Activated T-cell treated with anti-CD3 and anti-CD28 coated beads, Interleukin-2, amount 50 U/mL, for 1 hour (primary cell): Measurements from ENCODE around the gene KRTAP9-7.
"Not testable (repeated sequence)": the region's sequence is repeated elsewhere in the genome, so short reads cannot be mapped to it uniquely, and the experiment has no call there.

Experiments used
- DNase-seq: peaks from one replicate; pipeline ENCODE4 v3.0.0-alpha.2; 2020

The KRTAP9-7 gene

DNA sequence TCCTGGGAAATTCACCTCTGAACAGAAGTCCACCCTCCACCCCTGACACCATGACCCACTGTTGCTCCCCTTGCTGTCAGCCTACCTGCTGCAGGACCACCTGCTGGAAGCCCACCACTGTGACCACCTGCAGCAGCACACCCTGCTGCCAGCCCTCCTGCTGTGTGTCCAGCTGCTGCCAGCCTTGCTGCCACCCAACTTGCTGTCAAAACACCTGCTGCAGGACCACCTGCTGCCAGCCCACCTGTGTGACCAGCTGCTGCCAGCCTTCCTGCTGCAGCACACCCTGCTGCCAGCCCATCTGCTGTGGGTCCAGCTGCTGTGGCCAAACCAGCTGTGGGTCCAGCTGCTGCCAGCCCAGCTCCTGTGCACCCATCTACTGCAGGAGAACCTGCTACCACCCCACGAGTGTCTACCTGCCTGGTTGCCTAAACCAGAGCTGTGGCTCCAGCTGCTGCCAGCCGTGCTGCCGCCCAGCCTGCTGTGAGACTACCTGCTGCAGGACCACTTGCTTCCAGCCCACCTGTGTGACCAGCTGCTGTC lies at the start of gene KRTAP9-7:
Gene KRTAP9-7 (plus strand): TSS at position 51 of the 543 bp plus-strand sequence. CDS start 0 bp downstream, at position 51.
- DNase-seq = not testable (repeated sequence)

DNA sequence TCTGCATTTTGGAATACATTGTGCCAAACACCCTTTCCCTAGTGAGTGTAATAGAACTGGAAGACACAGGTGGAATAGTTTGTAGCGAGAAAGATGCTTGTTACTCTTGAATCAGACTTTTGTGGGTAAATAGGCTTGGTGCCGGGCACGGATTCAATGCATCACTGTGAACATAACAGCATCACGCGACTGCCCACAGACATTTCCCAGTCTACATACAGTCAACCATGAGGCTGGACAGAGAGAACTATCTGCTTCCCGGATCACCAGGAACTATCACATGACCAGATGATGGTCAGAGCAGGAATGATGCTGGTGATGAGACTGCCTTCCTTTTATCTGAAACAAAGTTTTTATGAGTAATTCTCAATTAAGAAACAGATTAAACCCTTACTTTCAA lies 49.4 kb upstream of the KRTAP9-7 start:
- no peak for DNase-seq

DNA sequence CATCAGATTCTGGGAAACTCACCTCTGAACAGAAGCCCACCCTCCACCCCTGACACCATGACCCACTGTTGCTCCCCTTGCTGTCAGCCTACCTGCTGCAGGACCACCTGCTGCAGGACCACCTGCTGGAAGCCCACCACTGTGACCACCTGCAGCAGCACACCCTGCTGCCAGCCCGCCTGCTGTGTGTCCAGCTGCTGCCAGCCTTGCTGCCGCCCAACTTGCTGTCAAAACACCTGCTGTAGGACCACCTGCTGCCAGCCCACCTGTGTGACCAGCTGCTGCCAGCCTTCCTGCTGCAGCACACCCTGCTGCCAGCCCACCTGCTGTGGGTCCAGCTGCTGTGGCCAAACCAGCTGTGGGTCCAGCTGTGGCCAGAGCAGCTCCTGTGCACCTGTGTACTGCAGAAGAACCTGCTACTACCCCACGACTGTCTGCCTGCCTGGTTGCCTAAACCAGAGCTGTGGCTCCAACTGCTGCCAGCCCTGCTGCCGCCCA lies 48.9 kb upstream of the KRTAP9-7 start, which contains the start of gene KRTAP9-2:
Gene KRTAP9-2 (plus strand): TSS at position 51 of the 498 bp plus-strand sequence. CDS start 7 bp downstream, at position 58.
- not testable (repeated sequence) for DNase-seq

GRCh38 chr17:41230094-41230493 lies 45.4 kb upstream of the KRTAP9-7 start:
- no peak for DNase-seq

DNA sequence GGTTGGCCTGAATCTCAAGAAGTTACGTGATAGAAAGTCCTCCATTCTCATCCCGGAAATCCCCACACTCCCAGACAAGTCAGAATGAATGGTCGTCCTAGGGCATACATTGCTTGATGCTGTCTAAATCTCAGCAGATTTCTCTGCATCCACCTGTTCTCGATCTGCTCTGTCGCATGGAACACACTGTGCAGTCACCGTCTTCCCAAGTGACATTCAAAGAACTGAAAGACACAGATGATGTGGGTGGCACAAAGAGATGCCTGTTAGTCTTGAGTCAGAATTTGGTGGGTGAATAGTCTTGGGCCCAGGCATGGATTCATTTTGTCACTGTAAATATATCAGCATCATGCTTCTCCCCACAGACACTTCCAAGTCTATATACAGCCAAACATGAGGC lies 43.8 kb upstream of the KRTAP9-7 start:
- no peak for DNase-seq

DNA sequence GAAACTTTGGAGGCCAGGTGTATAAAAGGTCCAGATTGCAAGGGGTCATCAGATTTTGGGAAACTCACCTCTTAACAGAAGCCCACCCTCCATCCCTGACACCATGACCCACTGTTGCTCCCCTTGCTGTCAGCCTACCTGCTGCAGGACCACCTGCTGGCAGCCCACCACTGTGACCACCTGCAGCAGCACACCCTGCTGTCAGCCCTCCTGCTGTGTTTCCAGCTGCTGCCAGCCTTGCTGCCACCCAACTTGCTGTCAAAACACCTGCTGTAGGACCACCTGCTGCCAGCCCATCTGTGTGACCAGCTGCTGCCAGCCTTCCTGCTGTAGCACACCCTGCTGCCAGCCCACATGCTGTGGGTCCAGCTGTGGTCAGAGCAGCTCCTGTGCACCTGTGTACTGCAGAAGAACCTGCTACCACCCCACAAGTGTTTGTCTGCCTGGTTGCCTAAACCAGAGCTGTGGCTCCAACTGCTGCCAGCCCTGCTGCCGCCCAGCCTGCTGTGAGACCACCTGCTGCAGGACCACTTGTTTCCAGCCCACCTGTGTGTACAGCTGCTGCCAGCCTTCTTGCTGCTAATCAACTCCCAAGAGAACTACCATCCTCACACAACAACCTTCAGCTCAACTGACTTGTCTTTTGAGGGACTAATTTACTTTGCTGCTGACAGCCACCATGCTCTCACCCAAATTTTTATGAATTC lies 42.9 kb upstream of the KRTAP9-7 start, which contains the start of gene KRTAP9-3:
Gene KRTAP9-3 (plus strand): TSS at position 51 of the 707 bp plus-strand sequence. CDS start 53 bp downstream, at position 104.
- not testable (repeated sequence) for DNase-seq

GRCh38 chr17:41237116-41237515 lies 38.4 kb upstream of the KRTAP9-7 start:
- not testable (repeated sequence) for DNase-seq

DNA sequence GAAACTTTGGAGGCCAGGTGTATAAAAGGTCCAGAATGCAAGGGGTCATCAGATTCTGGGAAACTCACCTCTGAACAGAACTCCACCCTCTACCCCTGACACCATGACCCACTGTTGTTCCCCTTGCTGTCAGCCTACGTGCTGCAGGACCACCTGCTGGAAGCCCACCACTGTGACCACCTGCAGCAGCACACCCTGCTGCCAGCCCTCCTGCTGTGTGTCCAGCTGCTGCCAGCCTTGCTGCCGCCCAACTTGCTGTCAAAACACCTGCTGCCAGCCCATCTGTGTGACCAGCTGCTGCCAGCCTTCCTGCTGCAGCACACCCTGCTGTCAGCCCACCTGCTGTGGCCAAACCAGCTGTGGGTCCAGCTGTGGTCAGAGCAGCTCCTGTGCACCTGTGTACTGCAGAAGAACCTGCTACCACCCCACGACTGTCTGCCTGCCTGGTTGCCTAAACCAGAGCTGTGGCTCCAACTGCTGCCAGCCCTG lies 37.5 kb upstream of the KRTAP9-7 start, which contains the start of gene KRTAP9-8:
Gene KRTAP9-8 (plus strand): TSS at position 51 of the 489 bp plus-strand sequence. CDS start 53 bp downstream, at position 104.
- not testable (repeated sequence) for DNase-seq

DNA sequence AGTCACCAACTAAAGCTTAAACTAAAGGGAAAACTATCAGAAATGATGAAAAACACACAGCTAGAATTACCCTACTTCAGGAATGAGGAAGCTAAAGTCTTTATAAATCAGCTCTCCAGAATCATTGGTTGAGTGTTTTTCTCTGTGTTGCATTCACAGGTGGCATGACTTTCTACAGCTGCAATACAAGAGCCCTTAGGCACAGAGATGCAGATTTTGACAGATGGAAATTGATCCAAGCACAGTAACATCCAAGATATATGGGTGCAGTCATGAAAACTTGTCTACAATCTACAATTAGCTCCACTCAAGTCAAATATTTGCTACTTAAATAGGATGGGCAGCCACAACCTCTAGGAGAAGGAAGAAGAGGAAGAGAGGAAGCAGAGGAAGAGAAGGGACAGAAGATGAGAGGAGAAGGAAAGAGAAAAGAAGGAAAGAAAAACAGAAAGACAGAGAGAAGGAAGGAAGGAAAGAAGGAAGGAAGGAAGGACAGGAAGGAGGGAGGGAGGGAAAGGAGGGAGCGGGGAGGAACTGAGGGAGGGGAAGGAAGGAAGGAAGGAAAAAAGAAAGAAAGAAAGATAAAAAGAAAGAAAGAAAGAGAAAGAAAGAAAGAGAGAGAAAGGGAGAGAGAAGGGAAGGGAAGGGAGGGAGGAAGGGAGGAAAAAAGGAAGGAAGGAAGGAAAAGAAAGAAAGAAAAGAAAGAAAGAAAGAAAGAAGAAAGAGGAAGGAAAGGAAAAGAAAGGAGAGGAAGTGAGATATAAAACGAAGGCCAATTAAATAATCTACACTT lies 28.3 kb upstream of the KRTAP9-7 start:
- DNase-seq = not testable (repeated sequence)

- DNase-seq = not testable (repeated sequence)
Measured at GRCh38 chr17:41249637-41250240, 25.8 kb upstream of the KRTAP9-7 start, which contains the start of gene KRTAP9-4. KRTAP9-4 (plus strand) TSS chr17:41249687; CDS start chr17:41249721, 34 bp downstream.

DNA sequence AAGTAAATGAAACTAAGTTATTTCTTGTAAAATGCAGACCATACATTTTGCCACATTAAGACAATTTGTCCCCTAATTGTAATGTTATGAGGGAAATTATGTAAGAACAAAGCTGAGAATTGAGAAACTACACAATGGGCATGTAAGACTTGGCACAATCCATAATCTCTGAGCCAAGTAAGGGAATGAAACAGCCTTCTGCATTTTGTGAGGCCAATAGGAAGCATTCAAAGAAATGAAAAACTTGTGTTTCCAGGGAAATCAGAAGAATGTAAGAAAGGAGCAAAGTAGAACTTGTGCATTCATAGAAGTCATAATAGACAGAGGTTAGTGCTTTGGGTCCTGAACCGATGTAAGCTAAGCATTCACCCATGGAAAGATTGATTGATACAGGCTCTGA lies 24.2 kb upstream of the KRTAP9-7 start:
- no peak for DNase-seq

GRCh38 chr17:41254861-41255260 lies 20.6 kb upstream of the KRTAP9-7 start:
- no peak for DNase-seq

- not testable (repeated sequence) for DNase-seq
Measured at GRCh38 chr17:41255381-41256290, 19.9 kb upstream of the KRTAP9-7 start, which contains the start of gene KRTAP9-9. KRTAP9-9 (plus strand) TSS chr17:41255384.

DNA sequence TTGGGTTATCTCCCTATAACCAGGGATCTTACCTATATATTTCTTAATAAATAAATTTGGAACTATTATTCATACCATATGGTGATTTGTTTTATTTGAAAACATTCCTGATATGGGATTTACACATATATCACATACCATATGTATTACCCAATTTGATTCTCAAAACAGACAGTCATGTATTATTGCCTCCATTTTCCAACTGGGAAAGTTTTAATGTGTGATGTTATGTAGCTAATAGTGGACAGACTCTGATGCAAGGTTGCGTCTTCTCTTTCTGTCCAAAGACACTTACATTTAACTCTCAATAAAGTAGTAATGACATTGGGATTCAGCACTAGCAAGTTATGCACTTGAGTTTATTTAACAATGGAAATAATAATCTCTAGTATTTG lies 19.2 kb upstream of the KRTAP9-7 start:
- no peak for DNase-seq

GRCh38 chr17:41258406-41258805 lies 17.1 kb upstream of the KRTAP9-7 start:
- no peak for DNase-seq

GRCh38 chr17:41263212-41263611 lies 12.3 kb upstream of the KRTAP9-7 start:
- DNase-seq = no peak

DNA sequence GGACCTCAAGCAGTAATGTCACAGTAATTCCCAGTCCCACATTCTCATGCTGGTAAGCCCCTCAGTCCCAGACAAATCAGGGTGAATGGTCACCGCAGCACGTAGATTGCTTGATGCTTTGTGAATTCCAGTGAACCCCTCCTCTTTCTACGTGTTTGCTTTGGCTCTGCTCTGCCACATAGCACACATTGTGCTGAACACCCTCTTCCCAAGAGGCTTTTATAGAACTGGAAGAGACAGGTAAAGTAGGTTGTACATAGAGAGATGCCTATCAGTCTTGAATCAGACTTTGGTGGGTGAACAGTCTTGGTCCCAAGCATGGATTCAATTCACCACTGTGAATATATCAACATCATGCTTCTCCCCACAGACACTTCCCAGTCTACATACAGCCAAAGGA lies 10.9 kb upstream of the KRTAP9-7 start:
- no peak for DNase-seq

GRCh38 chr17:41265078-41265477 lies 10.4 kb upstream of the KRTAP9-7 start, which contains the start of gene KRTAP9-6:
KRTAP9-6 (plus strand) TSS chr17:41265378; CDS start chr17:41265378, 0 bp downstream.
- no peak for DNase-seq

DNA sequence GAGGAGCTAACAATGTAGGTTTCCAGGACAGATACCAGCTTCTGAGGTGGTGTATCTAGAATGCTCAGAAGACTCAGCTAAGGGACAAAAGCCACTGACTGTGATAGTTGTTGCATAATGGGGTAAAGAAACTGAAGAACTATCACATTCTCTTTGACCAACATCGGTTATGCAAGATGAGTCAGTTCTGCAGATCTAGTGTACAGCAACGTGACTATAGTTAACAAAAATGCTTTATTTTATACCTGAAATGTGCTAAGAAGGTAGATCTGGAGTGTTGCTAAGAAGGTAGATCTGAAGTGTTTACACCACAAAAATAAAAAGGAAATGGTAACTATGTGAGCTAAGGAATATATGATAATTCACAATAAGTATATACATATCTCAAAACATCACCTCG lies 7.8 kb upstream of the KRTAP9-7 start:
- DNase-seq = no peak

- DNase-seq = not testable (repeated sequence)
Measured at GRCh38 chr17:41271323-41271722, 4.2 kb upstream of the KRTAP9-7 start.

DNA sequence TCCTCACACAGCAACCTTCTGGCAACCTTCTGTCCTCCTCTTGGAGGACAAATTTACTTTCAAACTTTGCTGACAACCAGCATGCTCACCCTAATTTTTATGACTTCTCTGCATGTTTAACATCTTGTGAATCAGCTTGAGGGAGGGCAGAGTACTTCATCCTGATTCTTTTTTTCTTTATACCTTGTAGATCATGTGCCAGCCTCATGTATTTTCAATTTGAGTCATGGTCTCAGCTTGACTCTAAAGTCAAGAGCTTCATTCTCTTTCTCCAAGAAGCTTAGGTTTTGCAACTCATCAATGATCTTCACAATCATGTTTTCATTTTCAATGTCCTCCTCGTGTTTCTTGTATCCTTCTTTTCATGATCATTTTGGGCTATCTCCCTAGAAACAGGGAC lies 3.6 kb upstream of the KRTAP9-7 start:
- no peak for DNase-seq
